Measurements from ENCODE around the gene TRAPPC3L. TPM values are rescaled to one million over a fixed set of nuclear protein-coding genes. Genes with fewer than 3 reads are reported as not detected.

TRAPPC3L gene
- total and polyA plus RNA-seq, 2 of the 13 experiments (the other 11 are each of a cell fraction or from before 2014, with no cell fraction given), result not detected

- no peak overlapping the region for H3K27ac ChIP-seq (ENCODE audit: extremely low read length, insufficient read depth, low read length)
- no peak overlapping the region for H3K9ac ChIP-seq (ENCODE audit: insufficient read depth, low read depth, low read length)
- H3K36me3 ChIP-seq (replicated peaks in 1 of 2; ENCODE audit: control insufficient read depth in 1 of 2, insufficient read depth in 2 of 2, low read length in 2 of 2), result no peaks in the 10 kb centered on the region
- H3K27me3 ChIP-seq (ENCODE audit: control insufficient read depth in 1 of 2, insufficient read depth in 2 of 2, low read length in 2 of 2), result no peaks in the 10 kb centered on the region; a peak in 1 of 5 replicates
- H3K4me3 ChIP-seq (replicated peaks in 1 of 3; ENCODE audit: insufficient read depth in 1 of 3, low read depth in 2 of 3, low read length in 3 of 3), result no peak overlapping the region
- intact Hi-C loops (cut with micrococcal nuclease; ENCODE audit: unreplicated experiment), result no loop called here
- no peaks in the 10 kb centered on the region for H3K79me2 ChIP-seq (ENCODE audit: insufficient read depth, low read length)
- BruUV-seq (replicated peaks), result no TSS peak
- H3K4me1 ChIP-seq (ENCODE audit: insufficient read depth, low read length), result peaks cover 8% of the 10 kb centered on the region; the same call in 1 of the 2 replicates
- H3K4me2 ChIP-seq (ENCODE audit: low read depth, low read length), result no peak overlapping the region
- FAIRE-seq, result no peak
- H2AFZ ChIP-seq (ENCODE audit: low read length), result no peak overlapping the region
- no peaks in the 10 kb centered on the region for H3K9me3 ChIP-seq (ENCODE audit: low read length)
- DNase-seq (ENCODE audit: low spot score), result no peak
- ChIA-PET CTCF (ENCODE audit: low intra/inter-chr PET ratio, low total read pairs) (no interaction called here), POLR2A (no interaction called here)
- ATAC-seq, result no peak
- no peaks in the 10 kb centered on the region for H4K20me1 ChIP-seq (ENCODE audit: insufficient read depth, low read length)
- TF ChIP-seq ZNF670 (CRISPR knock-in tag; IDR thresholded peaks at IDR 0.05; ENCODE audit: borderline replicate concordance), result no peak
- 68% methylated on average over 1 of the region's 1 CpG for WGBS (ENCODE audit: low lambda C conversion rate)
- in situ Hi-C loops (cut with HindIII; ENCODE audit: extremely low pct_ligation_motif_present, low pct_unique_long_range_greater_than_20kb), result no loop called here
These were observed 17.4 kb downstream of the TRAPPC3L start for GRCh38 chr6:116528133-116528532.

GRCh38 chr6:116524236-116524635 lies 21.2 kb downstream of the TRAPPC3L start:
- FAIRE-seq, result no peak
- ATAC-seq, result no peak
- Histone ChIP-seq H4K20me1 (ENCODE audit: insufficient read depth, low read length) (no peaks in the 10 kb centered on the region), H3K4me1 (ENCODE audit: insufficient read depth, low read length) (peaks cover 6% of the 10 kb centered on the region; the same call in 1 of the 2 replicates), H3K9ac (ENCODE audit: insufficient read depth, low read depth, low read length) (no peak overlapping the region), H3K4me3 (replicated peaks in 1 of 3; ENCODE audit: insufficient read depth in 1 of 3, low read depth in 2 of 3, low read length in 3 of 3) (no peak overlapping the region), H3K36me3 (replicated peaks in 1 of 2; ENCODE audit: control insufficient read depth in 1 of 2, insufficient read depth in 2 of 2, low read length in 2 of 2) (no peaks in the 10 kb centered on the region), H3K27me3 (ENCODE audit: control insufficient read depth in 1 of 2, insufficient read depth in 2 of 2, low read length in 2 of 2) (no peaks in the 10 kb centered on the region; a peak in 1 of 5 replicates), H3K4me2 (ENCODE audit: low read depth, low read length) (no peak overlapping the region), H2AFZ (ENCODE audit: low read length) (no peak overlapping the region), H3K9me3 (ENCODE audit: low read length) (no peaks in the 10 kb centered on the region), H3K27ac (ENCODE audit: extremely low read length, insufficient read depth, low read length) (no peak overlapping the region), H3K79me2 (ENCODE audit: insufficient read depth, low read length) (no peaks in the 10 kb centered on the region)
- TF ChIP-seq GFI1 (CRISPR knock-in tag; IDR thresholded peaks at IDR 0.05; ENCODE audit: borderline replicate concordance) (no peak), GABPB1 (CRISPR knock-in tag; IDR thresholded peaks at IDR 0.05) (no peak), ZBTB46 (CRISPR knock-in tag; IDR thresholded peaks at IDR 0.05; ENCODE audit: borderline replicate concordance) (no peak), HBP1 (CRISPR knock-in tag; IDR thresholded peaks at IDR 0.05; ENCODE audit: low read depth) (no peak), ZNF160 (CRISPR knock-in tag; IDR thresholded peaks at IDR 0.05) (no peak), FOXA1 (IDR thresholded peaks at IDR 0.05) (no peak), FOXA1 (CRISPR knock-in tag; IDR thresholded peaks at IDR 0.05) (no peak), HNF4A (CRISPR knock-in tag; IDR thresholded peaks at IDR 0.05) (no peak), ZNF337 (CRISPR knock-in tag; IDR thresholded peaks at IDR 0.05; ENCODE audit: borderline replicate concordance, low read depth) (no peak), ZNF737 (CRISPR knock-in tag; IDR thresholded peaks at IDR 0.05; ENCODE audit: borderline replicate concordance) (no peak), NKX3-1 (CRISPR knock-in tag; IDR thresholded peaks at IDR 0.05) (no peak)
- no TSS peak for BruUV-seq (replicated peaks)
- intact Hi-C loops (cut with micrococcal nuclease; ENCODE audit: unreplicated experiment), result no loop called here
- DNase-seq (ENCODE audit: low spot score), result no peak
- ChIA-PET POLR2A (no interaction called here), CTCF (ENCODE audit: low intra/inter-chr PET ratio, low total read pairs) (no interaction called here)
- 4% methylated on average over 2 of the region's 2 CpGs for WGBS (ENCODE audit: low lambda C conversion rate)
- in situ Hi-C loops (cut with HindIII; ENCODE audit: extremely low pct_ligation_motif_present, low pct_unique_long_range_greater_than_20kb), result no loop called here

All from HepG2 (cell line).